CD4-positive, CD25-positive, alpha-beta regulatory T cell (primary cell): ENCODE data around the gene PPARA. TPM values are rescaled to one million over a fixed set of nuclear protein-coding genes. Genes with fewer than 3 reads are reported as not detected.
A peak's percentile ranks its signal among the peaks of the same experiment; 100 is the strongest.

ENCODE experiments used
- ATAC-seq, 2 donors: fragments of 150-1000 bp; cut with Tn5 transposase; one replicate each; pipeline ENCODE4 v1.10.0; 2021; ENCODE audit warnings: low read depth in 2 of 2, moderate number of reproducible peaks in 2 of 2, moderate library complexity in 1 of 2
- DNase-seq, 3 donors: peaks; one replicate each; pipeline versions ENCODE4 v3.0.0 to v3.0.0-alpha.2; 2012 to 2022; ENCODE audit warnings: mixed read lengths in 1 of 3
- H3K27ac ChIP-seq: one replicate; pipeline ENCODE4 v1.7.0; 2013; ENCODE audit warnings: mild to moderate bottlenecking, low read length; ENCODE audit not compliant: insufficient read depth, poor library complexity, severe bottlenecking
- H3K27me3 ChIP-seq: one replicate; pipeline ENCODE4 v1.7.0; 2013; ENCODE audit warnings: low read length; ENCODE audit not compliant: control insufficient read depth, insufficient read depth
- H3K36me3 ChIP-seq: one replicate; pipeline ENCODE4 v1.7.0; 2013; ENCODE audit warnings: mild to moderate bottlenecking, low read length, moderate library complexity; ENCODE audit not compliant: control insufficient read depth, insufficient read depth
- H3K4me1 ChIP-seq: 2 replicates; pipeline ENCODE4 v1.7.0; 2013; ENCODE audit warnings: mild to moderate bottlenecking, low read length; ENCODE audit not compliant: insufficient read depth, control insufficient read depth, poor library complexity, severe bottlenecking
- H3K4me3 ChIP-seq: one replicate; pipeline ENCODE4 v1.7.0; 2013; ENCODE audit warnings: low read depth, mild to moderate bottlenecking, low read length, moderate library complexity
- H3K9me3 ChIP-seq, 2 experiments: 1 replicate in 1 of 2; 2 replicates in 1 of 2; pipeline ENCODE4 v1.7.0; 2013; ENCODE audit warnings: low read length in 2 of 2, mild to moderate bottlenecking in 1 of 2, moderate library complexity in 1 of 2; ENCODE audit not compliant: control insufficient read depth in 2 of 2
- H3K27ac Mint-ChIP-seq, 3 donors: one replicate each; pipeline ENCODE4 v1.8.0; 2020 to 2022; ENCODE audit warnings: mild to moderate bottlenecking in 3 of 3, mixed read lengths in 3 of 3, moderate library complexity in 2 of 3
- H3K27me3 Mint-ChIP-seq: one replicate; pipeline ENCODE4 v1.8.0; 2022; ENCODE audit warnings: mild to moderate bottlenecking, mixed read lengths
- H3K36me3 Mint-ChIP-seq: one replicate; pipeline ENCODE4 v1.8.0; 2020; ENCODE audit warnings: mixed read lengths
- H3K4me1 Mint-ChIP-seq, 4 donors: one replicate each; pipeline ENCODE4 v1.8.0; 2020 to 2022; ENCODE audit warnings: mixed read lengths in 4 of 4, mild to moderate bottlenecking in 1 of 4
- H3K4me3 Mint-ChIP-seq, 4 donors: one replicate each; pipeline ENCODE4 v1.8.0; 2020 to 2022; ENCODE audit warnings: mild to moderate bottlenecking in 4 of 4, mixed read lengths in 4 of 4, moderate library complexity in 3 of 4
- H3K9me3 Mint-ChIP-seq, 7 donors: one replicate each; pipeline ENCODE4 v1.8.0; 2020 to 2022; ENCODE audit warnings: mixed read lengths in 7 of 7, mild to moderate bottlenecking in 3 of 7, moderate library complexity in 2 of 7
- polyA plus RNA-seq, 4 donors: library from polyadenylated mRNA; unstranded; fragments of 300-500 nt; fragmentation: Illumina TruSeq; gene quantifications; one replicate each; pipeline ENCODE4 v1.2.3, GENCODE V29; 2021
- total RNA-seq: library from RNA; stranded (reverse); gene quantifications from one replicate; pipeline ENCODE4 v1.2.3, GENCODE V29; 2022

The PPARA gene
- total and polyA plus RNA-seq, 5 donors from 2014 or later: 0.67 to 10.3 (median 4.0) TPM

- peaks cover 0 to 2% (median 0%) of the 10 kb centered on the region in 7 donors for H3K9me3 Mint-ChIP-seq
- peaks cover 23% of the 10 kb centered on the region for H3K36me3 Mint-ChIP-seq
- H3K27ac Mint-ChIP-seq: no peak overlapping the region
- no peak overlapping the region for H3K4me3 Mint-ChIP-seq
- DNase-seq (no peak), ATAC-seq (no peak)
- H3K4me1 Mint-ChIP-seq: peaks cover 0 to 9% (median 4%) of the 10 kb centered on the region in 4 donors
- Histone ChIP-seq H3K27me3 (no peaks in the 10 kb centered on the region), H3K27ac (no peak overlapping the region), H3K4me1 (no peaks in the 10 kb centered on the region), H3K36me3 (peaks cover 3% of the 10 kb centered on the region), H3K9me3 (no peaks in the 10 kb centered on the region), H3K4me3 (no peak overlapping the region)
- no peaks in the 10 kb centered on the region for H3K27me3 Mint-ChIP-seq
Measured at GRCh38 chr22:46158283-46158682, 8.0 kb downstream of the PPARA start.

GRCh38 chr22:46159212-46159611, 8.9 kb downstream of the PPARA start:
- no peak overlapping the region for H3K27ac Mint-ChIP-seq
- no peaks in the 10 kb centered on the region for H3K9me3 ChIP-seq
- H3K4me3 Mint-ChIP-seq: no peak overlapping the region
- DNase-seq (no peak), ATAC-seq (no peak)
- H3K4me3 ChIP-seq: no peak overlapping the region
- no peaks in the 10 kb centered on the region for H3K27me3 Mint-ChIP-seq
- no peaks in the 10 kb centered on the region for H3K4me1 ChIP-seq
- H3K9me3 Mint-ChIP-seq: peaks cover 0 to 2% (median 0%) of the 10 kb centered on the region in 7 donors
- peaks cover 3% of the 10 kb centered on the region for H3K36me3 ChIP-seq
- no peaks in the 10 kb centered on the region for H3K27me3 ChIP-seq
- no peak overlapping the region for H3K27ac ChIP-seq
- H3K36me3 Mint-ChIP-seq: peaks cover 24% of the 10 kb centered on the region
- H3K4me1 Mint-ChIP-seq: peaks cover 0 to 10% (median 4%) of the 10 kb centered on the region in 4 donors

DNA sequence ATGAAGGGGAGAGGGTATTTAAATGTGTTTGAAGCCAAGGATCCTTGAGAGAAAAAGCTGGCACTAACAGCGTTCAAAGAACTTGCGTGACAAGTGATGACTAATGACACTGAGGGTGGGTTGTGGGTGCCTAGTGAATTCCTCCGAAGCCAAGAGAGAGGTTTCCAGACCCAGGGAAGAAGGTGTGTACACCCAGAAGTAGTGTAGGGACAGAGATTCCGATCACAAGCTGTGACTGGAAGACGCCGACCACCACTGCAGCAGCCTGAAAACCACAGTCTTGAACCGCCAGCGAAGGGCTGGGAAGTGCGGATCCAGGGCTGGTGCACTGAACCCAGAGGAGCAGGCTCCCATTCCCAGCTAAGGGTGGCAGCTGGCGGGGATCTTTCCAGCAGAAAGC, 9.5 kb downstream of the PPARA start:
- no peak for ATAC-seq
- Histone ChIP-seq H3K4me3 (no peak overlapping the region), H3K27me3 (no peaks in the 10 kb centered on the region), H3K4me1 (no peaks in the 10 kb centered on the region), H3K27ac (no peak overlapping the region), H3K9me3 (no peaks in the 10 kb centered on the region), H3K36me3 (peaks cover 3% of the 10 kb centered on the region)
- no peak for DNase-seq
- no peak overlapping the region for H3K4me3 Mint-ChIP-seq
- peaks cover 0 to 2% (median 0%) of the 10 kb centered on the region in 7 donors for H3K9me3 Mint-ChIP-seq
- H3K27me3 Mint-ChIP-seq: no peaks in the 10 kb centered on the region
- peaks cover 0 to 10% (median 4%) of the 10 kb centered on the region in 4 donors for H3K4me1 Mint-ChIP-seq
- peak overlapping the region in 1 of 3 donors; percentile 27 for H3K27ac Mint-ChIP-seq
- peaks cover 24% of the 10 kb centered on the region for H3K36me3 Mint-ChIP-seq

GRCh38 chr22:46162285-46162684, 12.0 kb downstream of the PPARA start:
- DNase-seq: no peak
- no peak for ATAC-seq
- H3K27ac Mint-ChIP-seq: no peak overlapping the region
- no peaks in the 10 kb centered on the region for H3K9me3 Mint-ChIP-seq
- Histone ChIP-seq H3K36me3 (no peaks in the 10 kb centered on the region), H3K27ac (no peak overlapping the region), H3K9me3 (no peaks in the 10 kb centered on the region), H3K4me3 (no peak overlapping the region), H3K4me1 (no peaks in the 10 kb centered on the region), H3K27me3 (no peaks in the 10 kb centered on the region)
- no peaks in the 10 kb centered on the region for H3K27me3 Mint-ChIP-seq
- no peak overlapping the region for H3K4me3 Mint-ChIP-seq
- peaks cover 0 to 8% (median 0%) of the 10 kb centered on the region in 4 donors for H3K4me1 Mint-ChIP-seq
- H3K36me3 Mint-ChIP-seq: peaks cover 19% of the 10 kb centered on the region

DNA sequence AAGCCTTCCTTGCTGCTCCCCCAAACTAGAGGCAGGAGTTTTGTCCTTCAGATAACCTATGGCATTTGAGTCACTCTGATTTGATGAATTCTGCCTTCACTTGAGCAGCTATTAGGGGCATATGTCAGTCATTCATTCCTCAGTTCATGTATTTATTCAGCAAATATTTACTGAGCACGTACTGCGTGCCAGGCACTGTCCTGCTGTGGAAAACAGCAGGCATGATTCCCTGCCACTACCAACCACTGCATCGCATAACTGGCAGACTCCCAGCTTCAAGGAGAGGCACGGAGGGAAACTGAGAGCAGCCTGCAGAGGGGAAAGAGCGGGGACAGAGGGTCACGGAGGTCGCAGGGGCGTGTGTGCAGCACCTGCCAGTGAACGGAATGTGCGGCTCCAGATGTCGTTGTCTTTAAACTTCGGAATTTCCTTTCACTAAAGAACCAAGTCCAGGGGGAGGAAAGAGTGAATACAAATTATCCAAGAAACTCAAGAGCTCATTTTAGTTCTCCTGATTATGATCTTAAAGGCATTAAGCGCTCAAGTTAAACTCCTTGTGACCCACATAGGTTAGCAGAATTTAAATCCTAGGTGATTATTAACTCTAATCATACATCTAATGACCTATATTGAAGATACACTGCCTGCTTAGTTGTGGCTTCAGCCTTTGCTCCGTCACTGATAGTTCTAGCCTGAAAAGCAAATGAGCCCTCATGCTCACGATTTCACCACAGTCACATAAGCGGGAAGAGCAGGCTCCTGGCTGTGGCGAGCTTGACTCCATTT, 12.6 kb downstream of the PPARA start:
- no peak overlapping the region for H3K27ac ChIP-seq
- ATAC-seq (no peak), DNase-seq (no peak)
- no peaks in the 10 kb centered on the region for H3K9me3 ChIP-seq
- H3K36me3 Mint-ChIP-seq: peaks cover 15% of the 10 kb centered on the region
- no peaks in the 10 kb centered on the region for H3K4me1 ChIP-seq
- H3K36me3 ChIP-seq: no peaks in the 10 kb centered on the region
- H3K4me3 ChIP-seq: no peak overlapping the region
- no peaks in the 10 kb centered on the region for H3K27me3 ChIP-seq
- no peak overlapping the region for H3K4me3 Mint-ChIP-seq
- H3K4me1 Mint-ChIP-seq: peaks cover 0 to 8% (median 0%) of the 10 kb centered on the region in 4 donors
- H3K9me3 Mint-ChIP-seq: no peaks in the 10 kb centered on the region
- H3K27me3 Mint-ChIP-seq: no peaks in the 10 kb centered on the region
- H3K27ac Mint-ChIP-seq: no peak overlapping the region

- peaks cover 15% of the 10 kb centered on the region for H3K36me3 Mint-ChIP-seq
- ATAC-seq: no peak
- no peak overlapping the region for H3K4me3 Mint-ChIP-seq
- H3K4me1 Mint-ChIP-seq: peaks cover 0 to 5% (median 0%) of the 10 kb centered on the region in 4 donors
- H3K27me3 ChIP-seq: no peaks in the 10 kb centered on the region
- no peaks in the 10 kb centered on the region for H3K9me3 Mint-ChIP-seq
- H3K4me3 ChIP-seq: no peak overlapping the region
- H3K27me3 Mint-ChIP-seq: no peaks in the 10 kb centered on the region
- no peak overlapping the region for H3K27ac Mint-ChIP-seq
- no peak overlapping the region for H3K27ac ChIP-seq
- H3K4me1 ChIP-seq: no peaks in the 10 kb centered on the region
- H3K9me3 ChIP-seq: no peaks in the 10 kb centered on the region
- H3K36me3 ChIP-seq: no peaks in the 10 kb centered on the region
- no peak for DNase-seq
Measured at GRCh38 chr22:46163557-46163888, 13.2 kb downstream of the PPARA start.

- H3K27ac Mint-ChIP-seq: no peak overlapping the region
- H3K27me3 ChIP-seq: no peaks in the 10 kb centered on the region
Measured at GRCh38 chr22:46165977-46166376, 15.7 kb downstream of the PPARA start.

GRCh38 chr22:46169628-46170027, 19.3 kb downstream of the PPARA start:
- Histone ChIP-seq H3K4me3 (no peak overlapping the region), H3K27me3 (no peaks in the 10 kb centered on the region), H3K36me3 (no peaks in the 10 kb centered on the region), H3K4me1 (peaks cover 4% of the 10 kb centered on the region), H3K27ac (no peak overlapping the region), H3K9me3 (no peaks in the 10 kb centered on the region)
- Mint-ChIP-seq H3K4me3 (no peak overlapping the region), H3K27ac (no peak overlapping the region), H3K27me3 (no peaks in the 10 kb centered on the region), H3K4me1 (peaks cover 0 to 22% (median 14%) of the 10 kb centered on the region in 4 donors), H3K9me3 (no peaks in the 10 kb centered on the region), H3K36me3 (peaks cover 3% of the 10 kb centered on the region)
- ATAC-seq: no peak
- DNase-seq: no peak

More at GRCh38 chr22:46165977-46166376, 15.7 kb downstream of the PPARA start:
- Mint-ChIP-seq H3K27me3 (no peaks in the 10 kb centered on the region), H3K9me3 (no peaks in the 10 kb centered on the region), H3K4me1 (peaks cover 0 to 9% (median 3%) of the 10 kb centered on the region in 4 donors), H3K36me3 (peaks cover 7% of the 10 kb centered on the region), H3K4me3 (no peak overlapping the region)
- Histone ChIP-seq H3K36me3 (no peaks in the 10 kb centered on the region), H3K9me3 (no peaks in the 10 kb centered on the region), H3K27ac (no peak overlapping the region), H3K4me3 (no peak overlapping the region), H3K4me1 (no peaks in the 10 kb centered on the region)
- DNase-seq (no peak), ATAC-seq (no peak)
